Thyroid gland (tissue), 4 donors: ENCODE results near the gene URM1.

Source experiments
- CTCF ChIP-seq, 6 experiments: fragments of 200-600 bp in 3 of 6; fragments of 450-650 bp in 3 of 6; sonication (generic) in 3 of 6; IDR thresholded peaks; one replicate each; pipeline ENCODE4 v1.5.1; 2016 to 2019; ENCODE audit warnings: antibody characterized with exemption in 6 of 6, mild to moderate bottlenecking in 2 of 6, inconsistent platforms in 1 of 6, moderate library complexity in 1 of 6
- POLR2A ChIP-seq, 2 donors: fragments of 450-650 bp; IDR thresholded peaks; one replicate each; pipeline ENCODE4 v1.6.1; 2017; ENCODE audit warnings: antibody characterized with exemption in 2 of 2, mild to moderate bottlenecking in 2 of 2, moderate library complexity in 1 of 2

GRCh38 chr9:128339761-128340690 lies 31.1 kb upstream of the URM1 start, which contains the start of gene SLC27A4:
- peak in 1 of 6 experiments; percentile 2 for TF ChIP-seq CTCF (IDR thresholded peaks at IDR 0.05)
- peak in 1 of 2 donors; percentile 62 for TF ChIP-seq POLR2A (IDR thresholded peaks at IDR 0.05)
